Thoracic aorta (tissue), 2 donors: ENCODE data around the gene GPC5. TPM values are rescaled to one million over a fixed set of nuclear protein-coding genes. Genes with fewer than 3 reads are reported as not detected.

Experiments
- ATAC-seq: fragments of 150-250 bp; one replicate; pipeline ENCODE4 v1.8.0; 2017; ENCODE audit warnings: low read depth; ENCODE audit not compliant: insufficient number of reproducible peaks, low FRiP score
- DNase-seq: peaks from one replicate; pipeline ENCODE4 v3.0.0-alpha.2; 2020; ENCODE audit warnings: low spot score
- H3K27ac ChIP-seq, 2 donors: fragments of 200-600 bp; sonication (generic); 1 replicate in 1 of 2; 2 replicates in 1 of 2; pipeline ENCODE4 v1.5.1; 2016; ENCODE audit warnings: mild to moderate bottlenecking in 2 of 2, moderate library complexity in 2 of 2
- H3K27me3 ChIP-seq: fragments of 200-600 bp; sonication (generic); replicated peaks from 2 replicates; pipeline ENCODE4 v1.6.0; 2016; ENCODE audit warnings: mild to moderate bottlenecking; ENCODE audit not compliant: insufficient read depth
- H3K36me3 ChIP-seq: fragments of 200-600 bp; sonication (generic); one replicate; pipeline ENCODE4 v1.5.1; 2016
- H3K4me1 ChIP-seq, 2 donors: fragments of 200-600 bp; sonication (generic); 1 replicate in 1 of 2; 2 replicates in 1 of 2; pipeline versions ENCODE4 v1.5.1 to v1.6.0; 2016; ENCODE audit warnings: low read depth in 2 of 2, mild to moderate bottlenecking in 1 of 2; ENCODE audit not compliant: control insufficient read depth in 1 of 2
- H3K4me3 ChIP-seq: fragments of 200-600 bp; sonication (generic); 2 replicates; pipeline ENCODE4 v1.5.1; 2016; ENCODE audit warnings: mild to moderate bottlenecking
- H3K9me3 ChIP-seq: fragments of 200-600 bp; sonication (generic); 2 replicates; pipeline ENCODE4 v1.5.1; 2016
- total RNA-seq, 2 donors: library from RNA; depleted of rRNA; stranded (reverse); fragments of >200 nt; gene quantifications; one replicate each; pipeline versions ENCODE4 v1.1.0 to v1.2.3, GENCODE V29; 2016
- TF ChIP-seq, protein P1 (sequence below): fragments of 200-600 bp; sonication (generic); IDR thresholded peaks from one replicate; pipeline ENCODE4 v1.5.1; 2019; ENCODE audit warnings: antibody characterized with exemption

GPC5 gene
- total RNA-seq, 2 donors from 2014 or later, result 3.3 TPM; not detected in 1

DNA sequence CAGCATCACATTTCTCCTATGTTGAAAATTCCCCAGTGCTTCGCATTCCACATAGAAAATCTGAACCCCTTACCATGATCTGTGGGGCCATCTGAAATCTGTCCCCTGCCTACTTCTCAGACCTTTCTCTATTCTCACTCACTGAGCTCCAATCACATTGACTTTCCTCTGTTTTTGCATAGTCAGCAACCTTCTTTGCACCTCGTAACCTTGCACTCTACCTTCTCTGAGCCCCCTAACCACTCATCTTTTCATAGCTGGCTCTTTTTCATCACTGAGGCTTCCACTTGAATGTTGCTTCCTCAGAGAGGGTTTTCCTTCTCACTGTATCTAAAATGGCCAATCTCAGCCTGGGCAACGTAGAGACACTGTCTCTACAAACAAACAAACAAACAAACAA is 286.3 kb downstream of the GPC5 start:
- Histone ChIP-seq H3K27me3 (no peaks in the 10 kb centered on the region), H3K27ac (no peak overlapping the region), H3K4me3 (no peak overlapping the region), H3K4me1 (no peaks in the 10 kb centered on the region), H3K9me3 (no peaks in the 10 kb centered on the region), H3K36me3 (no peaks in the 10 kb centered on the region)
- DNase-seq (no peak), ATAC-seq (no peak)
- TF ChIP-seq, protein P1, sequence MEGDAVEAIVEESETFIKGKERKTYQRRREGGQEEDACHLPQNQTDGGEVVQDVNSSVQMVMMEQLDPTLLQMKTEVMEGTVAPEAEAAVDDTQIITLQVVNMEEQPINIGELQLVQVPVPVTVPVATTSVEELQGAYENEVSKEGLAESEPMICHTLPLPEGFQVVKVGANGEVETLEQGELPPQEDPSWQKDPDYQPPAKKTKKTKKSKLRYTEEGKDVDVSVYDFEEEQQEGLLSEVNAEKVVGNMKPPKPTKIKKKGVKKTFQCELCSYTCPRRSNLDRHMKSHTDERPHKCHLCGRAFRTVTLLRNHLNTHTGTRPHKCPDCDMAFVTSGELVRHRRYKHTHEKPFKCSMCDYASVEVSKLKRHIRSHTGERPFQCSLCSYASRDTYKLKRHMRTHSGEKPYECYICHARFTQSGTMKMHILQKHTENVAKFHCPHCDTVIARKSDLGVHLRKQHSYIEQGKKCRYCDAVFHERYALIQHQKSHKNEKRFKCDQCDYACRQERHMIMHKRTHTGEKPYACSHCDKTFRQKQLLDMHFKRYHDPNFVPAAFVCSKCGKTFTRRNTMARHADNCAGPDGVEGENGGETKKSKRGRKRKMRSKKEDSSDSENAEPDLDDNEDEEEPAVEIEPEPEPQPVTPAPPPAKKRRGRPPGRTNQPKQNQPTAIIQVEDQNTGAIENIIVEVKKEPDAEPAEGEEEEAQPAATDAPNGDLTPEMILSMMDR, result no peak

DNA sequence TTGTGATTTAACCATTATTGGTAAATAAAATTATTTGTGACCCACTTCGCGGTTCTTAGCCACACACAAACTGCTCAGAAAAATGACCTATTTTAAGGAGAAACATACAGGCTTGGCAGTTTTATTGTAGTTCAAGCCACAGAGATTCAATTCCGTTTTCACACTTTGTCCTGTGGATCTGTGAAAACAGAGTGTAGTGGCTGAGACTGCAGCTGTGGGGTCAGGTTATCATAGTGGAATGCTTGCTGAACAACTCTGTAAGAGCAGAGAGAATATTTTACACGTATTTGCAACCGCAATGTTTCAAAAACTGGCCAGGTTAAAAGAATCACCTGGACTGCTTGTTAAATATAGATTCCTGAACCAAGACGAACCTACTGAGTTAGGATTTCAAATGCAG is 292.5 kb downstream of the GPC5 start:
- ATAC-seq (no peak), DNase-seq (no peak)
- H3K27me3 ChIP-seq, result no peaks in the 10 kb centered on the region
- H3K4me1 ChIP-seq, result no peaks in the 10 kb centered on the region
- no peak overlapping the region for H3K4me3 ChIP-seq
- no peaks in the 10 kb centered on the region for H3K9me3 ChIP-seq
- H3K36me3 ChIP-seq, result no peaks in the 10 kb centered on the region
- no peak overlapping the region for H3K27ac ChIP-seq
- TF ChIP-seq, protein P1, result no peak

DNA sequence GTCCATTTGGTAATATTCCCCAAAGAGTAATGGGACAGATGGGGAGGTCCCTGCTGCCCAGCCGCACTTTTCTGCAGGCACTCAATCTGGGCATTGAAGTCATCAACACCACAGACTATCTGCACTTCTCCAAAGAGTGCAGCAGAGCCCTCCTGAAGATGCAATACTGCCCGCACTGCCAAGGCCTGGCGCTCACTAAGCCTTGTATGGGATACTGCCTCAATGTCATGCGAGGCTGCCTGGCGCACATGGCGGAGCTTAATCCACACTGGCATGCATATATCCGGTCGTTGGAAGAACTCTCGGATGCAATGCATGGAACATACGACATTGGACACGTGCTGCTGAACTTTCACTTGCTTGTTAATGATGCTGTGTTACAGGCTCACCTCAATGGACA is 295.0 kb downstream of the GPC5 start:
- Histone ChIP-seq H3K27ac (no peak overlapping the region), H3K4me1 (no peaks in the 10 kb centered on the region), H3K36me3 (no peaks in the 10 kb centered on the region), H3K27me3 (no peaks in the 10 kb centered on the region), H3K4me3 (no peak overlapping the region), H3K9me3 (no peaks in the 10 kb centered on the region)
- DNase-seq, result no peak
- TF ChIP-seq, protein P1, result no peak
- ATAC-seq, result no peak

DNA sequence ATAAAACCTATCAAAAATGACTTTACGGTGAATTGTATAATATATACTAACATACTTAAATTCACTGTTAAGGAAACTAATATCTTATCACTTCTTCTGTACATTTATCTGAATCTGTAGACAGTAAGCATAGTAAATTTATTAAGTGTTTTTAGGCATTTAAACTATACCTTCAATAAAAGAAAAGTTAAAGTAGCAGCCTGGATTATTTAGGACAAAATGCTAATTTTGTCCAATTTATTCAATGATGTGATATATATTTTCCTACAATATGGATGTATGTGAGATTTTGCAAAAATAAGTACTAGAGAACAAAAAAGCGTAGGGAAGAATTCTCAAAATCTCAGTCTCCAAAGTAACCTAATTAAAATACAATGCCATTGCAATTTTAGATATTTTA is 299.9 kb downstream of the GPC5 start:
- Histone ChIP-seq H3K27me3 (no peaks in the 10 kb centered on the region), H3K4me1 (no peaks in the 10 kb centered on the region), H3K27ac (no peak overlapping the region), H3K36me3 (no peaks in the 10 kb centered on the region), H3K4me3 (no peak overlapping the region), H3K9me3 (no peaks in the 10 kb centered on the region)
- ATAC-seq (no peak), DNase-seq (no peak)
- TF ChIP-seq, protein P1, result no peak

DNA sequence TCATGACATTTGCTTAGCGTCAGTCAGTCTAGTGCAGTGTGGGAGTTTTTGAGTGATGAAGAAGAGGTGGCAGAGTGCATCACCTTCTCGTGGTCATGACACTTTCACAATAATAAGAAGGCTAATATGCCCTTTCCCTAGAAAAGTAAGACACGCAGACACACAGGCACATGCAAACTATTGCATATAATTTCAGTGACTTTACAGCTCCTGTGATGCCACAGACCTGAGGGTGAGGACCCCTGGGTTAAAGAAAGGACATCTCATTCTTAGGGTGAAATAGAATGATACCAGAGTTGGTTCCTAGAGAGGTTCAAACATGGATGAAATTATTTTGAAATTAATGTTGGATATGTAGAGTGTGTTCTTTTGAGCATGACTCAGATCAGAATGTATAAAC is 300.3 kb downstream of the GPC5 start:
- ATAC-seq (no peak), DNase-seq (no peak)
- Histone ChIP-seq H3K4me1 (no peaks in the 10 kb centered on the region), H3K9me3 (no peaks in the 10 kb centered on the region), H3K27me3 (no peaks in the 10 kb centered on the region), H3K27ac (no peak overlapping the region), H3K4me3 (no peak overlapping the region), H3K36me3 (no peaks in the 10 kb centered on the region)
- TF ChIP-seq, protein P1, result no peak
